CD4-positive, alpha-beta T cell treated with Interleukin-6 for 4 hours (primary cell): ENCODE results near the gene ADARB1.

Source experiments
- DNase-seq: peaks from one replicate; pipeline ENCODE4 v3.0.0-alpha.2; 2020; ENCODE audit warnings: mixed read lengths

The ADARB1 gene

GRCh38 chr21:45257673-45258341, 183.4 kb downstream of the ADARB1 start:
- DNase-seq: no peak

GRCh38 chr21:45258466-45258865, 184.1 kb downstream of the ADARB1 start:
- DNase-seq: no peak

DNA sequence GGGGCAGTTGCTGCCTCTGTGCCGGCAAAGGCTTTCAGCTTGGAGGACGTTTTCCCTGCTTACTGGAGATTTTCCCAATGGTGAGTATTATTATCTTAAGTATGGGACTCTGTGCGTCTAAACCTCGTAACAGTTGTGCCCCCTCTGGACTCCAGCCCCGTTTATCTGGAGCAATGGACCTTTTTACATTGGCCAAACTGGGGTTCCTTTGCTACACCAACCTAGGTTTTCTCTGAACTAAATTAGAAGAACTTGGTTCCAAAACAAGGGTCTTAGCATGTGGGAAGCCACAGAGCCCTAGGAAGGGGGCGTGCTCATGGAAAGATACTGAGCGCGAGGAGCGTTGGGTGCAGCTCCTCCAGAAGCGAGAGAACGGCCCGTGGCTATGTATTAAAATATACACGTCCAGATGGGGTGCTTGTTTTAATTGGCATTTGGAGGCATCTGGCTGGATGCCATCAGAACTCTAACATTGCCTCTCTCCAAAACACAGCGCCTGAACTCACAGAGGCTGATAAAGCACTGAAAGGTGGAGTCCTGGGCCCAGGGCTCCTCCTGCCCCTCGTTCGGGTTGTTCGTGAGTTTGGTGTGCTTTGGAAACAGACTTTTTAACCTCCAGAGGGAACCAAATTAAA, 184.9 kb downstream of the ADARB1 start:
- no peak for DNase-seq

DNA sequence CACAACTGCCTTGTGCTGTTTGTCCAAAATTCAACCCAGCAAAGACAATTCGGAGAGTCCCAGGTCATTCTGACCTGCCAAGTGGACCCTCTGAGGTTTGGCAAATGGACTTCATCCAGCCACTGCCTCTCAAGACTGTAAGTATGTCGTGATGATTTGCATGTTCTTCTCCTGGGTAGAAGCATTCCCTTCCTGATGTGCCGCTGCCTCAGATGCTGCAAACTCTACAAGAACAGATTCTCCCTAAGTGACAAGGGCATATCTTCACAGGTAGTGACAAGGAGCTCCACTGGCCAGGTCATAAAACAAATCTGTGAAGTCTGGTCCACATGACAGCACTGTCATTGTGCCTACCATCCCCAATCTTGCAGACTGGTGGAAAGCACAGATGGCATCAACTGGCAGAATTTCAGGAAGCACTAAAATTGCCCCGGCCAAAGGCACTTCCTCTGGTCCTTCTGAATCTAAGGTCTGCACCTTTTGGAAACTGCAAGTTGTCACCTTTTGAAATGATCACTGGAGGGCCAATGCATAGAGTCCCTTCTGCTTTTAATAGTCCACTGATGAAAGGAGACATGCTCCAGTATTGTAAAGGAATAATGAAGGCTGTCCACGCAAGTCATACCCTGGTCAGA, 185.9 kb downstream of the ADARB1 start:
- no peak for DNase-seq

GRCh38 chr21:45261093-45261492, 186.7 kb downstream of the ADARB1 start:
- no peak for DNase-seq

DNA sequence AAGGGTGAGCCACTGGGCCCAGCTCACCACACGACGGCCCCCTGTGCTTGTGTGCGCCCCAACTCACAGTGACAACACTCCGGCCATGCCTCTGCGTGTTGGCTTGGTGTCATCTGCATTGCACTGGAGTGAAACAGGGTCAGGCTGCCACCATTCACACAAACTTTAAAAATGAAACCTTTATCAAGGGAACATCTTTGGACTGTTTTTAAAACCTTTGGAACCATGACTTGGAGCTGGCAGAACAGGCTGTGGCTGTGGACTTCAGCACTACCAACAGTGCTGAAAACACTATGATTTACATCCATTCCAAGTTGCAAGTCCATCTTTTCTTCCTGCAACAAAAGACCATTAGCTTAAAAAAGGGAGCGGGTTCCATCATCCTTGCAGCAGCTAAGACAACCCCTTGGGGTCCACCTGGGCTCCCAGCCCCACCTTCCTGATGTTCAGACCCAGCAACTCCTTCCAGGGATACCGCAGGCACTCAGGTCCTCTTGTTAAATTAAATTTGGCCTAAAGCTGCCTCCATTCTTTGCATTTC, 187.7 kb downstream of the ADARB1 start:
- no peak for DNase-seq

- DNase-seq: no peak
Observed at GRCh38 chr21:45262616-45263015, 188.2 kb downstream of the ADARB1 start.

DNA sequence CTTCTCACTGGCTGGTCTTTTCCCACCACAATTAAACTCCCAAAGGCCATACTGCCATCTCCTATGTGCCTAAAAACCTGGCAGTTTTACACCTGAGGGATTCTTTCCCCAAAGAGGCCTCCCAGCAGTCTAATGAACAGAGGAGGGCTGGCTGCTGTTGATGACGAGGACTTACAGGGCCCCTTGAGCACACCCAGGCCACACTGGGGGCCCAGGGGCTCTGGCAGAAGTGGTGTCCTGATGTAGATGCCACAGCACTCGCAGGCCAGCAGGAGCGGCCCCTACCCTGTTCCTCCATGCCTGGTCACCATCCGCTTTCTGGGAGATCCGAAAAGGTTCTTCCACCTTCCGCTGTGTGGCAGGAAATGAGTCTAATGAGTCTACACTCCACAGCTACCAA, 189.2 kb downstream of the ADARB1 start:
- no peak for DNase-seq

- DNase-seq: no peak
Observed at GRCh38 chr21:45264146-45264911, 189.9 kb downstream of the ADARB1 start.

DNA sequence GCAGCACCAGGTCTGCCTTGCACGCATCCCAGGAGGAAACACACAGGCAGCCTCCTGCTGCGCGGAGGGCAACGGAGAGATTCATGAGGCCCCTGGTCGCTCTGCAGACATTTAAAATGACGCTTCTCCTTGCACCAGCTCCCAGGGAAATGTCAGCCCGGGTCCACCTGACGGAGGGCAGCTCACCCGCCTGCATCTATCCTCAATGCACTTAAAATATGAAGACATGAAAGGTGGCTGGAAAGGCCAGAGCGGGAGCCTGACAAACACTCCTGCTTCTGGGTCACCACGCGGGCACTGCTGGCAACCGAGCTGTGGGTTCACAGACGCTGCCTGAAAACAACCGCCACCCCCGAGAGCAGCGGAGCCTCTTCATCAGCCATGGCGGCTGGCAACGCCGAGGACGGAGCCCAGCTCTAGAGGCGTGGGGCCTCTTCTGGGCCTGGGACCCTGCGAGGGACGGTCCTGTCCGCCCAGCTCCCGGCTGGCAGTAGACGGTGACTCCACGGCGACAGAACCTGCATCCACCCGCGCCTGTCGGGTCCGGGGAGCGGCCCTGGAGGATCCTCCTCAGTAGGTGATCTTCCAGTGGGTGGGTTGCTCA, 190.6 kb downstream of the ADARB1 start:
- no peak for DNase-seq

GRCh38 chr21:45265721-45266517, 191.5 kb downstream of the ADARB1 start:
- no peak for DNase-seq

DNA sequence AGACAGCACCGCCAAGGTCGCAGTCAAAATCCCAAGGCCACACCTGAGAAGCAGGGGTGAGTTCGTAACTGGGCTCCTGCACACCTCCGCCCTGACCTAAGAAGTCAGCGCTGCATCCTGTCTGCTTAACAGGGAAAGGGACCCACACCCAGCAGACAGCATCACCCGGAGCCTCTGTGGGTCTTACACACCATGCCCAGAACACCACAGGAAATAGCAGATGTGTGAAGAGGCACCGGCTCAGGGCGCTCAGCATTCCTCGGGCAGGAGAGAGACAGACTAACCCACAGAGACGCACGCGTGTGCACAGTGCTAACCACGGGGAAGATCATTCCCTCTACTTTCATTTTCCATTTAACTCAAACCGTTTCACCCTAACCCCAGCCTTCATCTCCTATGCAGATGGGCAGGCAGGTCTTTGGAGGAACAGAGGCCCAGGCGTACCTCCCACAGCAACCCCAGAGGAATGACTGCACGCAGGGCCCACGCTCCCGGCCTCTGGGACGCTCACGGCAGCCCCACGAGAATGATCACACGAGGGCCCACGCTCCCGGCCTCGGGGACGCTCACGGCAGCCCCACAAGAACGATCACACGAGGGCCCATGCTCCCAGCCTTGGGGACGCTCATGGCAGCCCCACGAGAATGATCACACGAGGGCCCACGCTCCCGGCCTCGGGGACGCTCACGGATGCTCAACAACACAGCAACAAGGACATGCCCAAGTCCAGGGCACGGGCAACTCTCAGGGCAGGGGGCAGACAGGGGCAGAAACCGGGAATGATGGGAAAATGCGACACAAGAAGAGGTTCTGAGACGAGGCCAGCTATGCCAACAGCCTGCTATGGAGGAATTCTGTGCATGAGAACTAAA, 192.4 kb downstream of the ADARB1 start:
- peak; percentile 61 for DNase-seq

- DNase-seq: no peak
Observed at GRCh38 chr21:45267390-45267760, 193.0 kb downstream of the ADARB1 start.

GRCh38 chr21:45269861-45270260, 195.5 kb downstream of the ADARB1 start:
- no peak for DNase-seq

GRCh38 chr21:45270306-45270821, 196.0 kb downstream of the ADARB1 start:
- no peak for DNase-seq
